K562 (cell line): ENCODE data around the gene BARD1. TPM values are rescaled to one million over a fixed set of nuclear protein-coding genes. Genes with fewer than 3 reads are reported as not detected.

ENCODE experiments used
- ATAC-seq: fragments of 200-7000 bp; cut with Tn5 transposase; 3 replicates; pipeline ENCODE4 v1.9.1; 2020; ENCODE audit warnings: moderate library complexity
- BruUV-seq: library from RNA; stranded (reverse); fragments of 400-500 nt; replicated peaks from 2 replicates; lab custom pipeline; 2021; lab: Mats Ljungman, UMichigan
- CTCF ChIA-PET: fragments of 300-600 bp; formaldehyde crosslinking; extraction: SDS; loops from one replicate; lab custom pipeline; 2021; ENCODE audit warnings: low intra/inter-chr PET ratio; lab: Yijun Ruan, JAX
- POLR2A ChIA-PET: fragments of 300-600, 350-650 bp; sonication (Branson Sonifier 250); formaldehyde crosslinking; extraction: SDS; loops from one replicate; lab custom pipeline; 2021; ENCODE audit warnings: antibody characterized with exemption, inconsistent platforms; lab: Yijun Ruan, JAX
- DNase-seq, 4 experiments: peaks; one replicate each; pipeline versions ENCODE4 v3.0.0 to v3.0.0-alpha.2; 2011 to 2018; ENCODE audit warnings: low spot score in 3 of 4, mixed read lengths in 3 of 4; ENCODE audit errors: extremely low read depth in 1 of 4
- FAIRE-seq: peaks from 2 replicates; lab custom pipeline; 2011; peaks lifted over from hg19 to GRCh38; lab: Jason Lieb, UNC
- H2AFZ ChIP-seq: 2 replicates; pipeline ENCODE4 v1.6.0; 2011; ENCODE audit warnings: low read depth, low read length, control low read depth, inconsistent platforms
- H3K27ac ChIP-seq: fragments of 200-600 bp; 3 replicates; pipeline ENCODE4 v1.8.0; 2011; ENCODE audit warnings: low read depth, mild to moderate bottlenecking, control low read depth, inconsistent platforms, low read length, moderate library complexity, mixed read lengths; ENCODE audit errors: extremely low read depth
- H3K27me3 ChIP-seq, 2 experiments: fragments of 300-600 bp in 1 of 2; 2 replicates in 1 of 2; 3 replicates in 1 of 2; pipeline versions ENCODE4 v1.6.0 to v1.8.0; 2011; ENCODE audit warnings: inconsistent platforms in 2 of 2, low read length in 2 of 2, mild to moderate bottlenecking in 1 of 2, mixed read lengths in 1 of 2, moderate library complexity in 1 of 2; ENCODE audit not compliant: control insufficient read depth in 2 of 2, insufficient read depth in 2 of 2
- H3K36me3 ChIP-seq: fragments of 300-600 bp; 3 replicates; pipeline ENCODE4 v1.8.0; 2011; ENCODE audit warnings: mild to moderate bottlenecking, low read length, inconsistent platforms; ENCODE audit not compliant: control insufficient read depth, insufficient read depth
- H3K4me1 ChIP-seq, 2 experiments: fragments of 200-600 bp in 1 of 2; replicated peaks in 1 of 2; 2 replicates in 1 of 2; 3 replicates in 1 of 2; pipeline versions ENCODE4 v1.5.1 to v1.8.0; 2011; ENCODE audit warnings: inconsistent platforms in 2 of 2, low read length in 2 of 2, mild to moderate bottlenecking in 1 of 2, mixed read lengths in 1 of 2, moderate library complexity in 1 of 2; ENCODE audit not compliant: control insufficient read depth in 2 of 2, insufficient read depth in 2 of 2
- H3K4me2 ChIP-seq: 2 replicates; pipeline ENCODE4 v1.6.1; 2011; ENCODE audit warnings: low read length, control low read depth, inconsistent platforms, mixed read lengths; ENCODE audit not compliant: insufficient read depth
- H3K4me3 ChIP-seq: fragments of 200-600 bp; sonication (generic), shearing (Covaris generic); 2 replicates; pipeline ENCODE4 v1.5.1; 2016; ENCODE audit warnings: control low read depth, inconsistent platforms
- H3K79me2 ChIP-seq: fragments of 200-600 bp; 3 replicates; pipeline ENCODE4 v1.8.0; 2011; ENCODE audit warnings: low read length, inconsistent platforms; ENCODE audit not compliant: control insufficient read depth, insufficient read depth
- H3K9ac ChIP-seq, 2 experiments: 2 replicates each; pipeline versions ENCODE4 v1.6.0 to v1.6.1; 2011; ENCODE audit warnings: low read depth in 2 of 2, low read length in 2 of 2, control low read depth in 1 of 2, inconsistent platforms in 1 of 2, mild to moderate bottlenecking in 1 of 2, mixed read lengths in 1 of 2; ENCODE audit not compliant: insufficient read depth in 1 of 2
- H3K9me1 ChIP-seq: one replicate; pipeline ENCODE4 v1.6.0; 2011; ENCODE audit warnings: inconsistent platforms, mild to moderate bottlenecking, low read length, moderate library complexity; ENCODE audit not compliant: control insufficient read depth, insufficient read depth
- H3K9me3 ChIP-seq: replicated peaks from 2 replicates; pipeline ENCODE4 v1.5.1; 2011; ENCODE audit warnings: low read depth, low read length, inconsistent platforms; ENCODE audit not compliant: control insufficient read depth, insufficient read depth
- H4K20me1 ChIP-seq: replicated peaks from 2 replicates; pipeline ENCODE4 v1.6.1; 2011; ENCODE audit warnings: low read length, inconsistent platforms, mixed read lengths; ENCODE audit not compliant: control insufficient read depth, insufficient read depth
- MAFK ChIP-seq: IDR thresholded peaks from 2 replicates; pipeline ENCODE4 v1.6.1; 2011; ENCODE audit warnings: low read length, improper control_type of control experiment
- MCM5 ChIP-seq: fragments of 450-650 bp; IDR thresholded peaks from 2 replicates; pipeline ENCODE4 v1.6.1; 2016; ENCODE audit warnings: low read depth
- WGBS: fragments of 100-300 bp; shearing (Covaris generic); methylation state at CpG from one replicate; pipeline ENCODE4 v1.1.6; 2016; ENCODE audit warnings: low coverage, mixed read lengths; ENCODE audit not compliant: insufficient coverage; ENCODE audit errors: missing lambda C conversion rate; 5-methylcytosine and 5-hydroxymethylcytosine counted together
- in situ Hi-C: fragments of 300-500 bp; cut with MboI; formaldehyde crosslinking; loops from 4 replicates; pipeline ENCODE4 v1.15.0; 2018; ENCODE audit warnings: inconsistent platforms, mixed read lengths
- intact Hi-C: fragments of 100-400 bp; cut with micrococcal nuclease; formaldehyde crosslinking; loops from 2 replicates; pipeline ENCODE4 v1.14.2; 2022
- polyA plus RNA-seq, 8 experiments: library from polyadenylated mRNA; depleted of rRNA in 4 of 8; stranded (reverse) in 5 of 8; unstranded in 3 of 8; fragments of >200 nt; fragmentation: Nextera tagmentation in 2 of 8; fragmentation: Illumina TruSeq in 1 of 8; extraction: Ambion mirVana in 2 of 8; extraction: Trizol in 1 of 8; gene quantifications; 2 replicates each; pipeline versions ENCODE4 v1.2.1 to v1.2.3, GENCODE V29; 2011 to 2014; ENCODE audit warnings: inconsistent platforms in 1 of 8, missing spikeins in 1 of 8
- total RNA-seq, 7 experiments: library from RNA; depleted of rRNA in 6 of 7; stranded (reverse); fragments of >200 nt in 6 of 7; fragmentation: Illumina TruSeq in 2 of 7; extraction: Trizol in 2 of 7; gene quantifications; 2 replicates each; pipeline versions ENCODE4 v1.2.1 to v1.2.3, GENCODE V29; 2011 to 2021; ENCODE audit warnings: low replicate concordance in 1 of 7
- TF ChIP-seq, protein P1 (sequence below): fragments of 450-650 bp; conservative IDR thresholded peaks from 2 replicates; pipeline ENCODE4 v1.6.1; 2016; ENCODE audit warnings: missing genetic modification characterization, low read depth, mild to moderate bottlenecking, missing compliant biosample characterization, moderate library complexity
- TF ChIP-seq, protein P2 (sequence below), 2 experiments: fragments of 450-650 bp in 1 of 2; sonication (generic) in 1 of 2; formaldehyde crosslinking in 1 of 2; IDR thresholded peaks; 2 replicates each; pipeline versions ENCODE4 v1.7.1 to v1.9.0; 2016 to 2022; ENCODE audit warnings: inconsistent platforms in 1 of 2, mild to moderate bottlenecking in 1 of 2, missing genetic modification reagents in 1 of 2

The BARD1 gene
- total and polyA plus RNA-seq, 9 of the 15 experiments (the other 6 are each of a cell fraction or from before 2014, with no cell fraction given) = 6.3 to 18.9 (median 11.3) TPM

DNA sequence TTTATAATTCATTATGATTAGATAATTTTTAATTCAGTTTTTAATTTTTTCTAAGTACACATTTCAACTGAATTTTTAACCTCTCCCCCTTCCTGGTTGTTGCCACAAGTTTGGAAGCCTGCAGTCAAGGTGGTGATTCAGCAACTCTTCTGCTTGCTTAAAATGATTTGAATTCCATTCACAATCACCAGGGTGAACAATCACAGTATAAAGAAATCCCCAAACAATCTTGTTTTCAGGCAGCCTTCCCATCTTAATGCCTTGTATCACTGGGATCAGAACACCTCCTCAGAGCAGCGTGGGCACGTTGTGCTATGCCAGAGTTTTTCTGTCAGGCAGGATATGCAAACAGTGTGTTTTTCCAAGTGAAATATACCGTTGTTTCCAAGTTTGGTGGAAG, 46.7 kb upstream of the BARD1 start:
- Histone ChIP-seq H2AFZ (no peak overlapping the region), H3K9me3 (no peaks in the 10 kb centered on the region), H3K9ac (no peak overlapping the region), H3K27ac (no peak overlapping the region), H3K36me3 (no peaks in the 10 kb centered on the region), H3K4me3 (no peak overlapping the region), H3K27me3 (no peaks in the 10 kb centered on the region), H3K4me1 (no peaks in the 10 kb centered on the region), H4K20me1 (no peaks in the 10 kb centered on the region), H3K9me1 (no peaks in the 10 kb centered on the region), H3K79me2 (no peaks in the 10 kb centered on the region), H3K4me2 (no peak overlapping the region)
- POLR2A ChIA-PET = no interaction called here
- BruUV-seq = no TSS peak
- 0% methylated on average over 3 of the region's 3 CpGs for WGBS
- CTCF ChIA-PET = no interaction called here
- TF ChIP-seq MAFK (no peak), MCM5 (no peak)
- TF ChIP-seq, protein P1, sequence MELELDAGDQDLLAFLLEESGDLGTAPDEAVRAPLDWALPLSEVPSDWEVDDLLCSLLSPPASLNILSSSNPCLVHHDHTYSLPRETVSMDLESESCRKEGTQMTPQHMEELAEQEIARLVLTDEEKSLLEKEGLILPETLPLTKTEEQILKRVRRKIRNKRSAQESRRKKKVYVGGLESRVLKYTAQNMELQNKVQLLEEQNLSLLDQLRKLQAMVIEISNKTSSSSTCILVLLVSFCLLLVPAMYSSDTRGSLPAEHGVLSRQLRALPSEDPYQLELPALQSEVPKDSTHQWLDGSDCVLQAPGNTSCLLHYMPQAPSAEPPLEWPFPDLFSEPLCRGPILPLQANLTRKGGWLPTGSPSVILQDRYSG (tag) = no peak
- TF ChIP-seq, protein P2, sequence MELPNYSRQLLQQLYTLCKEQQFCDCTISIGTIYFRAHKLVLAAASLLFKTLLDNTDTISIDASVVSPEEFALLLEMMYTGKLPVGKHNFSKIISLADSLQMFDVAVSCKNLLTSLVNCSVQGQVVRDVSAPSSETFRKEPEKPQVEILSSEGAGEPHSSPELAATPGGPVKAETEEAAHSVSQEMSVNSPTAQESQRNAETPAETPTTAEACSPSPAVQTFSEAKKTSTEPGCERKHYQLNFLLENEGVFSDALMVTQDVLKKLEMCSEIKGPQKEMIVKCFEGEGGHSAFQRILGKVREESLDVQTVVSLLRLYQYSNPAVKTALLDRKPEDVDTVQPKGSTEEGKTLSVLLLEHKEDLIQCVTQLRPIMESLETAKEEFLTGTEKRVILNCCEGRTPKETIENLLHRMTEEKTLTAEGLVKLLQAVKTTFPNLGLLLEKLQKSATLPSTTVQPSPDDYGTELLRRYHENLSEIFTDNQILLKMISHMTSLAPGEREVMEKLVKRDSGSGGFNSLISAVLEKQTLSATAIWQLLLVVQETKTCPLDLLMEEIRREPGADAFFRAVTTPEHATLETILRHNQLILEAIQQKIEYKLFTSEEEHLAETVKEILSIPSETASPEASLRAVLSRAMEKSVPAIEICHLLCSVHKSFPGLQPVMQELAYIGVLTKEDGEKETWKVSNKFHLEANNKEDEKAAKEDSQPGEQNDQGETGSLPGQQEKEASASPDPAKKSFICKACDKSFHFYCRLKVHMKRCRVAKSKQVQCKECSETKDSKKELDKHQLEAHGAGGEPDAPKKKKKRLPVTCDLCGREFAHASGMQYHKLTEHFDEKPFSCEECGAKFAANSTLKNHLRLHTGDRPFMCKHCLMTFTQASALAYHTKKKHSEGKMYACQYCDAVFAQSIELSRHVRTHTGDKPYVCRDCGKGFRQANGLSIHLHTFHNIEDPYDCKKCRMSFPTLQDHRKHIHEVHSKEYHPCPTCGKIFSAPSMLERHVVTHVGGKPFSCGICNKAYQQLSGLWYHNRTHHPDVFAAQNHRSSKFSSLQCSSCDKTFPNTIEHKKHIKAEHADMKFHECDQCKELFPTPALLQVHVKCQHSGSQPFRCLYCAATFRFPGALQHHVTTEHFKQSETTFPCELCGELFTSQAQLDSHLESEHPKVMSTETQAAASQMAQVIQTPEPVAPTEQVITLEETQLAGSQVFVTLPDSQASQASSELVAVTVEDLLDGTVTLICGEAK (IDR thresholded peaks at IDR 0.05) = no peak
- TF ChIP-seq, protein P2 (CRISPR knock-in tag; IDR thresholded peaks at IDR 0.05) = no peak
- FAIRE-seq = no peak
- DNase-seq = no peak
- in situ Hi-C loops = no loop called here
- intact Hi-C loops = no loop called here
- ATAC-seq = no peak
